IPS-NIHi7 (cell line): ENCODE data around the gene HEXB.
A peak's percentile ranks its signal among the peaks of the same experiment; 100 is the strongest.
"Not testable (repeated sequence)": the region's sequence is repeated elsewhere in the genome, so short reads cannot be mapped to it uniquely, and the experiment has no call there.

Experiments used
- DNase-seq: peaks from one replicate; pipeline ENCODE4 v3.0.0; 2012; ENCODE audit warnings: mixed read lengths; ENCODE audit errors: extremely low spot score

The HEXB gene

GRCh38 chr5:74659172-74659571 is 25.9 kb upstream of the HEXB start:
- DNase-seq = no peak

DNA sequence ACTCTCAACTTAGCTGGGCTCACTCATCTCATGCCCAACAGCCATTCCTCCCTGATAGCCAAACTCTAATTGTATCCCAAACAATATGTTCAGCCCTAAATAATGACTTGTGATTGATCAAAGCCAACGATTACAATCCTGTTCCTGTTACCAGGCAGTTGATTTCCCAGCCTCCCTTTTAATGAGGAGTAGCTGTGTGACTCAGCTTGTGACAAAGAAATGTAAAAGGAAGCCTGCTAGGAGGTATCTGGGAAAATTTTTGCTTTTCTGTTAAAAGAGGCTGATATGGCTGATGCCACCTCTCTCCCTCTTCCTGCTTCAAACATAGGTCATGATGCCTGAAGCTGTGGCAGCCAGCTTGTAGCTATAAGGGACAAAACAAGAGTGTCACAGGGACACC is 24.9 kb upstream of the HEXB start:
- no peak for DNase-seq

GRCh38 chr5:74660873-74661272 is 24.2 kb upstream of the HEXB start:
- DNase-seq = no peak

DNA sequence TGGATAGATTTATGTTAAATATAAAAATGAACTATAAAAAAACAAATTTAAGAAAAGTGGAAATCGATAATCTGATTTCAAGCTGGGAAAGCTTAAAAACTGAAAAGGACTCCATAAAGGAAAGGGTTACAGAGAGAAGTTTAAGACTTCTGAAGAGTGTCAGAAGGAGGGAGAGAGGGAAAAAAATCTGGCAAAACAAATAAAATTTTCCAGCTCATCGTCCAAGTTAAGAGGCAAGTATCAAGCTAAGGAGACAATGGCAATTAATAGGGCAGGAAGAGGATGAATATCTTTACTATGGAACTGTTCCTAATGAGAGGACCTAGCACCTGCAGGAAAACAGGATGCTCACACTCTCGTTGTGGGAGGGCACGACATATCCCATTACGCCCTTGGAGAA is 20.5 kb upstream of the HEXB start:
- DNase-seq = no peak

DNA sequence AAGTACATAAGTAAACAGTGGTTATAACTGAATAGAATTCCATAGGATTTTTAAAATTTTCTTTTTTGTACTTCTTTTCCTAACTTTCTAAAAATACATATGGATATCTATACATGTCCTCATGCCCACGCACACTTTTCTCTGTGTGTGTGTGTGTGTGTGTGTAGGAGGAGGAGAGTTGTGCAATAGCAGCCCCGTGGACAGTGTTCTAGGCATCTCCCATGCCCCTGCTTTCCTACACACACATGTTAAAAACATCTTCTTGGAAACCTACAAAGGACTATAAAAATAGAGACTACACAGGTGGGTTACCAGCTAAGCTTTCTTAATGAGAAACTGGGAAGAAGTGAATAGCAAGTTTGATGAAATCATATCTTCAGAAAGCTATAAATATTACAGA is 19.8 kb upstream of the HEXB start:
- DNase-seq = no peak

DNA sequence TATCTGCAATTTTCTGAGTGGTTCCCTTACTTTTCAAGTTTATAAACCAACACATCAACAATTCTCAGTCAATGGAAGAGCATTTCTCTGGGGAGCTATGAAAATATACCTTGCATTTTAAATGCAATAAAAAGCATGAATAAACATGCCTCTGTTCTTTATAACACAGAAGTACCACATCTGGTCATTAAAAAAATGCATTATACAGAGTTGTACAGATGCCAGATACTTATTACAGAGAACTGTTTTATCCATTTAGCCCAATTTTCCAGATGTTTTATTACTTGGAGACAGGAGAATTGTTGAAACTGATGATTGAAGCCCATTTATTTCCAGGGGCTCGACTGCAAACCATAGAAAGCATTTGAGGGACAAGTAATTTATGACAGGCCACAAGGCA is 19.2 kb upstream of the HEXB start:
- DNase-seq = no peak

- no peak for DNase-seq
Measured at GRCh38 chr5:74667396-74667795, 17.6 kb upstream of the HEXB start.

GRCh38 chr5:74669821-74670220 is 15.2 kb upstream of the HEXB start:
- no peak for DNase-seq

DNA sequence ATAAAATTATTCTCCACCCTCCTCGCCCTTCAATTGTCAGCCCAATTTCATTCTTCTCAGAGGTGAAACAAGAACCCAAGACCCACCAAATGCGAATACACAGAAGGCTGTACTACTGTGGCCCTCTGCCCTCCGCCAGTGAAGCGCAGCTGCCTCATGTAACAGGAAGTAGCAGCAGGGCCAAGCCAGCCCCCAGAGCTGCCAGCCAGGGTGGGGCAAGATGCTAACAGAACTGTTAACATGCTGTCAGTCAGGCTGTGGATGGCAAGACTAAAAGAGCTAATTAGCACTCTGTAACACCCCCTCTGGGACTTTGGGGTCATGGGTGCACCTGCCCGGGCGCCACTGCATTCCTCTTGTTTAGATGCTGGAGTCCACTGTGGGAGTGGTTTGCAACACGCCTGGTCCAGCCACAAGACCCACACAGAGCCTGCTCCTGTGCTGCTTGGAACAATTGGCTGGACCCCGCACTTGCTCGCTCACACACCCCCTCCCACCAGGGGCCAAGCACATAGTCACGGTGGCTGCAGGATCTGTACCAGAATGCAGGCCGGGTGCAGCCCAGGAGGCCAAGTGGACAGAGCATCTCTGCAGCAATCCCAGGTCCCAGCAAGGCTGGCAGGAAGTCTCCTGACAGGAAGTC is 14.5 kb upstream of the HEXB start:
- no peak for DNase-seq

DNA sequence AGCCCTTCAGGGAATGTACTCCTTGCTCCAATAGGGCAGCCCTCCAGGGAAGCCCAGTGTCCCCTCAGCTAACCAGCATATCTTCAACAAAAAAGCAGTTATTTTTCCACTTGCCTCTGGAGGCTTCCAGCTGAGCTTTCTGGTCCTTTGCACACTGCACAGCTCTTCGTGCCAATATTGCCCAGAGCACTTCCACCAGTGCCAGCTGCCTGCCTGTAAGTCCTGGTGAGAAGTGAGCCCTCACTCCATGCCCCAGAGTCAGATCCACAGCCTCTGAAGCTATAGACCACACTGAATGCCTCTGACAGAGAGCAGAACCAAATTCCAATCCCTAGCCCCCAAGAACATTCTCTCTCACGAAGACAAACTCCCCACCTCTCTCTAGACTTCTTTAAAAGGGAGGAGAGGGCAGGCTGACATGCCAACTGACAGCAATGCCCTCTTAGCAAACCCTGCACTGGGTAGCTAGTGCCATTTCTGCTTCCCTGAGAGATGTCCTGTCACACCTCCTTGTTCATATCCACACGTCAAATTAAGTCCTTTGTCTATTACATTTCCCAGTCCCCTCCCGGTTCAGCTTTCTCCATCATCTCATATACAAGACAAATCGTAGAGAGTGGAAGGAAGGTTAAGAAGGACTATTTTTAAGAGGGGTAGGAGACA is 12.7 kb upstream of the HEXB start:
- DNase-seq = no peak

- DNase-seq = no peak
Measured at GRCh38 chr5:74673011-74673790, 11.8 kb upstream of the HEXB start.

- DNase-seq = not testable (repeated sequence)
Measured at GRCh38 chr5:74676466-74676865, 8.6 kb upstream of the HEXB start.

DNA sequence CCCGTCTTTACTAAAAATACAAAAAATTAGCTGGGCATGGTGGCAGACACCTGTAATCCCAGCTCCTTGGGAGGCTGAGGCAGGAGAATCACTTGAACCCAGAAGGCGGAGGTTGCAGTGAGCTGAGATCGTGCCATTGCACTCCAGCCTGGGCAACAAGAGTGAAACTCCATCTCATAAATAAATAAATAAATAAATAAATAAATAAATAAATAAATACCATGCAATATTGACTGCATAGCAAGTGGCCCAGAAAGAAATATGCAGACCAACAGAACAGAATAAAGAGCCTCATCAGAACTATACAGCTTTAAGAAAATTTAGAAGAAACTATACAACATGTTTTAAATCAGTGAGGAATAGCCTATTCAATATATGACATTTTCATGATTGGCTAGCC is 6.9 kb upstream of the HEXB start:
- DNase-seq = not testable (repeated sequence)

DNA sequence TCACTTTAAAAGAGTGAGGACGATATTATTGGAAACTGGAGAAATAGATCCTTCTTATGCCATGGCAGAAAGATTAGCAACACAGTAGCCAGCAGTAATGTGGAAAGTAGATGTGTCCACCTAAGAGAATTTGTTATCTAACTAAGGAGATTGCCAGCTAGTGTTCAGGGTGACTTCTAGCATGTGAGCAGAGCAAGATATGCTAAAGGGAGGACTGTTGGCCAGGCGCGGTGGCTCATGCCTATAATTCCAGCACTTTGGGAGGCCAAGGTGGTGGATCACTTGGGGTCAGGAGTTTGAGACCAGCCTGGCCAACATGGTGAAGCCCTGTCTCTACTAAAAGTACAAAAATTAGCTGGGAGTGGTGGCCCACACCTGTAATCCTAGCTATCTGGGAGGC is 5.7 kb upstream of the HEXB start:
- not testable (repeated sequence) for DNase-seq

DNA sequence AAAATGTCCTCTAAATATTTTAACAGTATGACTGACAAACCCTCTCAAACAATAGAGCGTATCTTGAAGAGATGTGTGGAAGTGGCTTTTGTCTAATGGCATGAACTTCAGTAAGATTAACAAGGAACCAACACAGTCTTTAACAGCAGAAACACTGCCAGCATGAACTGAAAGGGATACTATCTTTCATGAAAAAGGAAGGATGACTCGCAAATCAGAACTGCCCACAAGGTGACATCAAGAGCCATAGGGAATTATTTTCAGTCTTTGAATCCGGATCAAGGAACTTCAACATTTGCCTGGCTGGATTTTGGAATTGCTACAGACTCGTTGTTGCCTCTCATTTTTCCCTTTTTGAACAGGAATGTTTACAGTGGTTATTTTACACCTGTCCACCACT is 5.1 kb upstream of the HEXB start:
- DNase-seq = no peak

DNA sequence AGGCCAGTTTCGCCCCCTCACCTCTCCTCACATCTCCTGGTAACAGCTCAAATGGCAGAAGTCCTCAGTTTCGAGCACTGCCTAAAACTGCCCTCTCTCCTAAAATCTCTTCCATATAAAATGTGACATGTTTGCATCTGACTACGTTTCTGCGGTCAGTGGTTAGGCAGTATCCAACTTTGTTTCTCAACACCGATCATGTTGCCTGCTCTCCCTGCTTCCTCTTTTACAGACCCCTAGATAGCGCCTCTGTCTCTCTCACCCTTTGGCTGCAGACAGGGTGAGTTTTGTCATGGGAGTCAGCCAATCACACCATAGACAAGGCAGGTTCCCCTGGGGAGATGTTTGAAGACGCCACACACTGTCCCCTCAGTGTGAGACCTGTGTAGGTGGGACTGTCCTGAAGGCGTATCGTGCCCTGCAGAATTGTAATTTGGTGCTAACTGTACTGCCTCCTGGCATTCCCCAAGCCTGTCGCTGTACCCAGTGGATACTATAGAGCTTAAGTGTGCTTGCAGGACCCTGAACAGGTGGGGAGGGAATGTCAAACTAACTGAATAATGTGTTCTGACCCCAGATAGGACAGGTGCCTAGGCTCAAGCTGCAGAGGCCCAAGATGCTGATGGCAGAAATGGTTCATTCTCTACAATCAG is 1.1 kb downstream of the HEXB start:
- peak; percentile 17 for DNase-seq

DNA sequence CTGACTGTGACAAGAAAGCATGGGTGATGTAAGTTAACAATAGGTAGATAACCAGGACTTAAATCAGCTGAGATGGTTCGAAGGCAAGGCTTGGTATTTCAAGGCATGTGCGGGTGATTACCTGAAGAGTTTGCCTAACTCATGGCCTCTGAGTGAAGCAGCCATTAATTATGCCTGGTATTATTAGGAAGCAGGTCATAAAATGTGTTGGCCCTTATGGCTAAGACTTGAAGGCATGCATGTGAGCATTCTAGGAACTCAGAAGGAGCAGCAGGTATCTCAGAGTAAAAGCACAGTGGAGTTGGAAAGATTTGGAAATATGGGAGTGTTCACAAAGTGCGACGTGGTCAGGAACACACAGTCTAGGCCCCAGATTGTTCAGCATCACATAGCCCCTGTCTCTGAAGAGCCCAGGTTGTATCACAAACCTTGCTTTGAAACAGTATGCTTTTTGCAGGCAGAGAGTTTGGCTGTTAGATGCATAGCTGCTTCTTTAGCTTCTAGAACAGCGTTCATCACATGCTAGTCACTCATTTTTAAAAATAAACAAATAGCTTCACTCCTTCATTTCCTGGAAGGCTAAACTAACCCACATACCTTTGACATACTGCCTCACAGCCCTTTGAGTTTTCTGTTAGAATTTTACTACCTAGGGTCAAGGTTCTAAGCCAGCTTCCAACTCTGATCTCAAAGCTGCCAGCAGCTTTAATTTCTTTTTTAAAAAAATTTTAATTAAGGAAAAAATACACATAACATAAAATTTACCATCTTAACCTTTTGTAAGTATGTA is 2.1 kb downstream of the HEXB start:
- no peak for DNase-seq

GRCh38 chr5:74693191-74693590 is 8.2 kb downstream of the HEXB start:
- DNase-seq = no peak

DNA sequence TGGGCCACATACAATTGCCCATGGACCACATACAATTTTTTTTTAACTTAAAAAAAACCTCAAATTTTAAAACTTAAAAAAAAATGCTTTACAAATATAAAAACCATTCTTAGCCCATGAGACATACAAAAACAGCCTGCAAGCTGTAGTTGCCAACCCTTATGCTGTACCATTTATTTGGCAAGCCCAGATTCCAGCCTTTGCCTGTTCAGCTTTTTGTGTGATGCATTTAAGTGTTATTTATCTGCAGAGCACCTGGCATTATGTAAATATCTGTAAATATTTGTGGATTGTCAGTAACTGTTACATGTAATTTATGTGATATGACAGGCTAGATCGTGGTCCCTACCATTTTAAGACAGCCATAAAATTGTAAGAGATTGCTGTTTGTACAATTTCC is 32.6 kb downstream of the HEXB start:
- DNase-seq = no peak

DNA sequence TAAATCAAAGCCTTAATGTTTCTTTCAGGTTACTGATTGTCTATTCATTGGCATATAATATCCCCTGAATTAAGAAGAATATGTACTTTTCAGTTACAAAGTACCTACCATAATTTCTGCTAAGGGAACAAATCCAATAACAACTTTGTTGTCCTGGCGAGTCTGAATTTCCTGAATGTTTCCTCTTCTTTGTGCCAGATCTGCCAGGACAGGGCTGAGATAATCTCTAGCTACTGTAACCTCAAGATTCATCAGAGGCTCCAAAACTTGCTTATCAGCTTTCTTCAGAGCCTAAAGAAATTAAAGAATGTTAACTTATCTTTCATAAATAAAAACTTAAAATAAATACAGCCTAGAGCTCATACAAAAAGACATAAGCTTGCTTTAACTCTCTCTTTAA is 37.2 kb downstream of the HEXB start:
- DNase-seq = no peak

GRCh38 chr5:74725331-74725730 is 40.3 kb downstream of the HEXB start:
- DNase-seq = no peak

GRCh38 chr5:74736759-74737158 is 51.7 kb downstream of the HEXB start:
- no peak for DNase-seq
